ENCODE data around the gene KAZN.

The KAZN gene

GRCh38 chr1:14743368-14743767 is 144.9 kb downstream of the KAZN start:
- DNase-seq (ENCODE audit: extremely low read depth, low read depth), result no peak
- no peak for TF ChIP-seq CTCF (IDR thresholded peaks at IDR 0.05; ENCODE audit: low read depth, low read length)

GRCh38 chr1:14745001-14745720 is 146.7 kb downstream of the KAZN start:
- no peak for TF ChIP-seq CTCF (IDR thresholded peaks at IDR 0.05; ENCODE audit: low read depth, low read length)
- DNase-seq (ENCODE audit: extremely low read depth, low read depth), result no peak

GRCh38 chr1:14745789-14746188 is 147.3 kb downstream of the KAZN start:
- DNase-seq (ENCODE audit: extremely low read depth, low read depth), result no peak
- no peak for TF ChIP-seq CTCF (IDR thresholded peaks at IDR 0.05; ENCODE audit: low read depth, low read length)

GRCh38 chr1:14746393-14746792 is 147.9 kb downstream of the KAZN start:
- DNase-seq (ENCODE audit: extremely low read depth, low read depth), result no peak
- TF ChIP-seq CTCF (IDR thresholded peaks at IDR 0.05; ENCODE audit: low read depth, low read length), result no peak

GRCh38 chr1:14748151-14748550 is 149.7 kb downstream of the KAZN start:
- TF ChIP-seq CTCF (IDR thresholded peaks at IDR 0.05; ENCODE audit: low read depth, low read length), result no peak
- DNase-seq (ENCODE audit: extremely low read depth, low read depth), result no peak

- DNase-seq (ENCODE audit: extremely low read depth, low read depth), result no peak
- TF ChIP-seq CTCF (IDR thresholded peaks at IDR 0.05; ENCODE audit: low read depth, low read length), result no peak
Observed at GRCh38 chr1:14748977-14749376, 150.5 kb downstream of the KAZN start.

- no peak for DNase-seq (ENCODE audit: extremely low read depth, low read depth)
- no peak for TF ChIP-seq CTCF (IDR thresholded peaks at IDR 0.05; ENCODE audit: low read depth, low read length)
Observed at GRCh38 chr1:14750490-14750889, 152.0 kb downstream of the KAZN start.
